ENCODE data around the gene UBAC1. TPM values are rescaled to one million over a fixed set of nuclear protein-coding genes. Genes with fewer than 3 reads are reported as not detected.

UBAC1 gene
- total RNA-seq, 1 experiment from 2014 or later, result 54.8 TPM

DNA sequence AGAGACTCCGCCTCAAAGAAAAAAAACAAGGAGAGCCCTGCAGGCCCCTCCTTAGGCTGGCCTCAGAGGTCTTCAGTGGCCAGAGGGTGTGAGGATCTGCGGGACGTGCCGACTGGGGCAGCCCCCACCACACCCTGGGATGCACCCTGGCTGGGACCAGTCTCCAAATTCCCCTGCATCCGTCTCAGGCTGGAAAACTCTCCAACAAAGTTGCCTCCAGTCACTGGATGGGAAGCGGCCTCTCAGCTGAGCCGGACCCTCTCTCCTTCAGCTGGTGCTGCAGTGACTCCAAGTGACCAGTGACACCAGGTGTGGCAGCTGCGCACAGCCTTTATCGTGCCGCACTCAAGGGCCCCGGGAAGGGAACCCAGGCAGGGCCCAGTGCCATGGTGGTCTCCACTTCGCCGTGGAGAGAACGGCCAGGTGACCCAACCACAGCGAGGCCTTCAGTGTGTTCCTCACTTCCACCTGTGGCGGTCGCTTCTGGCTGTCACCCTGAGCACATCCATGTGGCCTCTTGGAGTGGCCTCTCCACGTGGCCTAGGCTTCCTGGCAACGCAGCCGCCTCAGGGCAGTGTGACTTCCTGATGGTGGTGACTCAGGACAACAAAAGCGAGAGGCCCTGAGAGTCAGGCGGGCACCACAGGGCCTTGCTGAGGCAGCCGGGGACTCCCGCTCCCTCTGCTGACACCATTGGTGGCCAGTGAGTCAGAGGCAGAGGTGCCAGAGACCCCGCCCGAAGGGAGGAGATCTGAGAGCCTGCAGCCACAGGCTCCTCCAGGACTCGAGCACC lies 34.6 kb downstream of the UBAC1 start (continued):
- peak; percentile 29 for TF ChIP-seq TCF7L2 (IDR thresholded peaks at IDR 0.05; ENCODE audit: borderline replicate concordance, extremely low read depth, insufficient read depth, insufficient read length)
- TF ChIP-seq, protein P1, sequence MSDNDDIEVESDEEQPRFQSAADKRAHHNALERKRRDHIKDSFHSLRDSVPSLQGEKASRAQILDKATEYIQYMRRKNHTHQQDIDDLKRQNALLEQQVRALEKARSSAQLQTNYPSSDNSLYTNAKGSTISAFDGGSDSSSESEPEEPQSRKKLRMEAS (IDR thresholded peaks at IDR 0.05), result peak; percentile 100
- TF ChIP-seq, protein P2, sequence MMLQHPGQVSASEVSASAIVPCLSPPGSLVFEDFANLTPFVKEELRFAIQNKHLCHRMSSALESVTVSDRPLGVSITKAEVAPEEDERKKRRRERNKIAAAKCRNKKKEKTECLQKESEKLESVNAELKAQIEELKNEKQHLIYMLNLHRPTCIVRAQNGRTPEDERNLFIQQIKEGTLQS (IDR thresholded peaks at IDR 0.05), result no peak

DNA sequence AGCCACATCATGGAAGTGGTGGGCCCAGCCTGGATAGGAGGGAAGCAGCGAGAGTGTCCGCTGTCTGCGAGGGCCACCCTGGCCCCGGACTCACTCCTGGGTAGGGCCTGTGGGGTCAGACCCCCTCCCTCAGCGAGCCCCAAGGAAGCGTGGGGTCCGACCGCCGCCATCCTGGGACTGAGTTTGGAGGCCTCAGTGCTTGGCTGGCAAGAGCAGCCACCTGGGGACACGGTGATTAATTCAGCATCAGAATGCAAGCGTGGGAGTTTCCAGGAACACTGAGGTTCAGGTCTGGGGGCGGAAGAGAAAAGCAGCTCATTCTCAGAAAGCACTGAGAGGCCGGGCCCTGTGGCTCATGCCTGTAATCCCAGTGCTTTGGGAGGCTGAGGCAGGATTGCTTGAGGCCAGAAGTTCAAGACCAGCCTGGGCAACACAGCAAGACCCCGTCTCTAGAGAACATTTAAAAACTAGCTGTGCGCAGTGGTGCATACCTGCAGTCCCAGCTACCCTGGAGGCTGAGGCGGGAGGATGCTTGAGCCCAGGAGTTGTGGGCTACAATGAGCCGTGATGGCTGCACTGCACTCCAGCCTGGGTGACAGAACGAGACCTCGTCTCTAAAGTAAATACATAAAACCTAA lies 35.6 kb downstream of the UBAC1 start:
- Histone ChIP-seq H3K27me3 (ENCODE audit: insufficient read depth, low read length) (no peaks in the 10 kb centered on the region), H3K79me2 (ENCODE audit: insufficient read depth, low read length) (no peaks in the 10 kb centered on the region), H3K27ac (ENCODE audit: low read depth, low read length) (peak overlapping the region; percentile 17; the same call in 1 of the 2 replicates), H3K36me3 (ENCODE audit: control insufficient read depth in 1 of 2, insufficient read depth in 2 of 2, low read length in 2 of 2) (peaks cover 0 to 3% of the 10 kb centered on the region in 2 experiments; a peak in 1 of 4 replicates), H3K9ac (ENCODE audit: low read length) (no peak overlapping the region), H2AFZ (ENCODE audit: low read depth, low read length, poor library complexity, severe bottlenecking) (no peak overlapping the region), H3K9me2 (ENCODE audit: insufficient read depth) (no peaks in the 10 kb centered on the region), H3K4me1 (ENCODE audit: control insufficient read depth in 1 of 2, insufficient read depth in 2 of 2, low read length in 2 of 2) (peaks cover 20 to 37% of the 10 kb centered on the region in 2 experiments), H3K4me2 (ENCODE audit: low read length) (peak overlapping the region; percentile 13; the same call in 1 of the 2 replicates), H3K9me3 (ENCODE audit: control insufficient read depth in 1 of 2, insufficient read depth in 1 of 2, low read depth in 1 of 2, low read length in 2 of 2) (no peaks in the 10 kb centered on the region), H3K4me3 (replicated peaks in 1 of 2; ENCODE audit: low read depth in 1 of 2, low read length in 2 of 2) (no peak overlapping the region), H4K20me1 (ENCODE audit: insufficient read depth) (no peaks in the 10 kb centered on the region)
- ChIA-PET RAD21 (ENCODE audit: low non-redundant PET in 1 of 2, low total read pairs in 2 of 2, uncharacterized antibody in 2 of 2, unreplicated experiment in 2 of 2) (no interaction called here), CTCF (no interaction called here), POLR2A (no interaction called here)
- DNase-seq (ENCODE audit: low read depth, low spot score) (no peak), ATAC-seq (no peak)
- TF ChIP-seq JUND (IDR thresholded peaks at IDR 0.05), result no peak
- TF ChIP-seq ELF1 (IDR thresholded peaks at IDR 0.05; ENCODE audit: borderline replicate concordance, low read depth), result no peak
- TF ChIP-seq EZH2 (IDR thresholded peaks at IDR 0.05), result no peak
- no peak for TF ChIP-seq YY1 (IDR thresholded peaks at IDR 0.05; ENCODE audit: extremely low read depth, insufficient replicate concordance, low read depth, low read length)
- TF ChIP-seq ZNF274 (IDR thresholded peaks at IDR 0.05; ENCODE audit: low read depth, low read length), result no peak
- TF ChIP-seq POLR2A (IDR thresholded peaks at IDR 0.05; ENCODE audit: borderline replicate concordance, extremely low read depth, insufficient read depth, insufficient read length), result no peak
- TF ChIP-seq, protein P3, sequence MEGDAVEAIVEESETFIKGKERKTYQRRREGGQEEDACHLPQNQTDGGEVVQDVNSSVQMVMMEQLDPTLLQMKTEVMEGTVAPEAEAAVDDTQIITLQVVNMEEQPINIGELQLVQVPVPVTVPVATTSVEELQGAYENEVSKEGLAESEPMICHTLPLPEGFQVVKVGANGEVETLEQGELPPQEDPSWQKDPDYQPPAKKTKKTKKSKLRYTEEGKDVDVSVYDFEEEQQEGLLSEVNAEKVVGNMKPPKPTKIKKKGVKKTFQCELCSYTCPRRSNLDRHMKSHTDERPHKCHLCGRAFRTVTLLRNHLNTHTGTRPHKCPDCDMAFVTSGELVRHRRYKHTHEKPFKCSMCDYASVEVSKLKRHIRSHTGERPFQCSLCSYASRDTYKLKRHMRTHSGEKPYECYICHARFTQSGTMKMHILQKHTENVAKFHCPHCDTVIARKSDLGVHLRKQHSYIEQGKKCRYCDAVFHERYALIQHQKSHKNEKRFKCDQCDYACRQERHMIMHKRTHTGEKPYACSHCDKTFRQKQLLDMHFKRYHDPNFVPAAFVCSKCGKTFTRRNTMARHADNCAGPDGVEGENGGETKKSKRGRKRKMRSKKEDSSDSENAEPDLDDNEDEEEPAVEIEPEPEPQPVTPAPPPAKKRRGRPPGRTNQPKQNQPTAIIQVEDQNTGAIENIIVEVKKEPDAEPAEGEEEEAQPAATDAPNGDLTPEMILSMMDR (IDR thresholded peaks at IDR 0.05 in 2 of 3, conservative IDR thresholded peaks at IDR 0.05 in 1 of 3; ENCODE audit: borderline replicate concordance in 1 of 3, insufficient read depth in 1 of 3, low read depth in 2 of 3, low read length in 2 of 3), result no peak
- intact Hi-C loops (cut with micrococcal nuclease), result no loop called here
- BruUV-seq (replicated peaks), result no TSS peak
